GM10266 (cell line): ENCODE measurements around the gene TNFAIP8.

ENCODE experiments used
- DNase-seq: peaks from one replicate; pipeline ENCODE4 v3.0.0; 2012; ENCODE audit errors: extremely low spot score
- CTCF ChIP-seq: IDR thresholded peaks from 2 replicates; pipeline ENCODE4 v1.5.1; 2012; ENCODE audit warnings: mild to moderate bottlenecking, low read depth; ENCODE audit not compliant: control insufficient read depth, insufficient read depth; ENCODE audit errors: missing control alignments

Gene TNFAIP8

GRCh38 chr5:119347574-119347973, 8.2 kb upstream of the TNFAIP8 start:
- no peak for TF ChIP-seq CTCF
- no peak for DNase-seq

- TF ChIP-seq CTCF: no peak
- no peak for DNase-seq
These were observed 7.8 kb upstream of the TNFAIP8 start for GRCh38 chr5:119347991-119348390.

GRCh38 chr5:119353213-119353612, 2.6 kb upstream of the TNFAIP8 start:
- no peak for TF ChIP-seq CTCF
- no peak for DNase-seq

GRCh38 chr5:119353686-119354366, 2.0 kb upstream of the TNFAIP8 start:
- peak; percentile 49 for DNase-seq
- TF ChIP-seq CTCF: no peak

- no peak for TF ChIP-seq CTCF
- DNase-seq: no peak
These were observed 1.1 kb upstream of the TNFAIP8 start for GRCh38 chr5:119354537-119355243.

GRCh38 chr5:119355244-119355638, 578 bp upstream of the TNFAIP8 start:
- DNase-seq: no peak
- TF ChIP-seq CTCF: no peak

GRCh38 chr5:119356612-119357188, 881 bp downstream of the TNFAIP8 start:
- no peak for TF ChIP-seq CTCF
- DNase-seq: no peak
